ENCODE results near the gene CD40LG.

Gene CD40LG

GRCh38 chrX:136652822-136653723, 5.1 kb downstream of the CD40LG start:
- DNase-seq = no peak

GRCh38 chrX:136656361-136656964, 8.5 kb downstream of the CD40LG start:
- DNase-seq = no peak

- no peak for DNase-seq
Observed at GRCh38 chrX:136658151-136658550, 10.2 kb downstream of the CD40LG start.

- DNase-seq = no peak
Observed at GRCh38 chrX:136659174-136659573, 11.2 kb downstream of the CD40LG start.

- no peak for DNase-seq
Observed at GRCh38 chrX:136660896-136661295, 12.9 kb downstream of the CD40LG start.

- DNase-seq = no peak
Observed at GRCh38 chrX:136662104-136662503, 14.1 kb downstream of the CD40LG start.

GRCh38 chrX:136662976-136663375, 15.0 kb downstream of the CD40LG start:
- DNase-seq = no peak

GRCh38 chrX:136665258-136665900, 17.4 kb downstream of the CD40LG start:
- no peak for DNase-seq

- no peak for DNase-seq
Observed at GRCh38 chrX:136666088-136666487, 18.1 kb downstream of the CD40LG start.

- DNase-seq = no peak
Observed at GRCh38 chrX:136667446-136668168, 19.6 kb downstream of the CD40LG start.

- DNase-seq = no peak
Observed at GRCh38 chrX:136671006-136671610, 23.1 kb downstream of the CD40LG start.

GRCh38 chrX:136674270-136674985, 26.5 kb downstream of the CD40LG start:
- no peak for DNase-seq

GRCh38 chrX:136679531-136679930, 31.6 kb downstream of the CD40LG start:
- DNase-seq = no peak

- DNase-seq = no peak
Observed at GRCh38 chrX:136684120-136684519, 36.2 kb downstream of the CD40LG start.

GRCh38 chrX:136687457-136687856, 39.5 kb downstream of the CD40LG start:
- no peak for DNase-seq

- no peak for DNase-seq
Observed at GRCh38 chrX:136689436-136689835, 41.5 kb downstream of the CD40LG start.

GRCh38 chrX:136691028-136691809, 43.3 kb downstream of the CD40LG start:
- no peak for DNase-seq

- DNase-seq = no peak
Observed at GRCh38 chrX:136692271-136692670, 44.3 kb downstream of the CD40LG start.

GRCh38 chrX:136694431-136695087, 46.6 kb downstream of the CD40LG start:
- DNase-seq = peak; percentile 5

- DNase-seq = no peak
Observed at GRCh38 chrX:136697156-136697555, 49.2 kb downstream of the CD40LG start.

- no peak for DNase-seq
Observed at GRCh38 chrX:136708348-136708747, 60.4 kb downstream of the CD40LG start.
